ENCODE measurements around the gene AIG1. TPM values are rescaled to one million over a fixed set of nuclear protein-coding genes. Genes with fewer than 3 reads are reported as not detected.

Gene AIG1
- total RNA-seq, 2 donors from 2014 or later: 11.9 to 13.5 TPM

- intact Hi-C loops (cut with DNase I): no loop called here
- H3K27ac ChIP-seq: no peak overlapping the region
- no peak for DNase-seq
- no peaks in the 10 kb centered on the region for H3K27me3 ChIP-seq
- WGBS, 2 donors: 93 to 96% methylated on average over 6 of the region's 6 CpGs
- no peaks in the 10 kb centered on the region for H3K36me3 ChIP-seq (replicated peaks in 1 of 2; ENCODE audit: insufficient read depth in 1 of 2, low read depth in 2 of 2)
- no peak overlapping the region for H3K4me3 ChIP-seq
- H3K9me3 ChIP-seq: no peaks in the 10 kb centered on the region
- no peaks in the 10 kb centered on the region for H3K4me1 ChIP-seq
- TF ChIP-seq POLR2A (IDR thresholded peaks at IDR 0.05): no peak
- TF ChIP-seq, protein P1, sequence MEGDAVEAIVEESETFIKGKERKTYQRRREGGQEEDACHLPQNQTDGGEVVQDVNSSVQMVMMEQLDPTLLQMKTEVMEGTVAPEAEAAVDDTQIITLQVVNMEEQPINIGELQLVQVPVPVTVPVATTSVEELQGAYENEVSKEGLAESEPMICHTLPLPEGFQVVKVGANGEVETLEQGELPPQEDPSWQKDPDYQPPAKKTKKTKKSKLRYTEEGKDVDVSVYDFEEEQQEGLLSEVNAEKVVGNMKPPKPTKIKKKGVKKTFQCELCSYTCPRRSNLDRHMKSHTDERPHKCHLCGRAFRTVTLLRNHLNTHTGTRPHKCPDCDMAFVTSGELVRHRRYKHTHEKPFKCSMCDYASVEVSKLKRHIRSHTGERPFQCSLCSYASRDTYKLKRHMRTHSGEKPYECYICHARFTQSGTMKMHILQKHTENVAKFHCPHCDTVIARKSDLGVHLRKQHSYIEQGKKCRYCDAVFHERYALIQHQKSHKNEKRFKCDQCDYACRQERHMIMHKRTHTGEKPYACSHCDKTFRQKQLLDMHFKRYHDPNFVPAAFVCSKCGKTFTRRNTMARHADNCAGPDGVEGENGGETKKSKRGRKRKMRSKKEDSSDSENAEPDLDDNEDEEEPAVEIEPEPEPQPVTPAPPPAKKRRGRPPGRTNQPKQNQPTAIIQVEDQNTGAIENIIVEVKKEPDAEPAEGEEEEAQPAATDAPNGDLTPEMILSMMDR (IDR thresholded peaks at IDR 0.05): no peak
- ATAC-seq: no peak
These were observed 192.3 kb downstream of the AIG1 start for GRCh38 chr6:143252961-143253360.

DNA sequence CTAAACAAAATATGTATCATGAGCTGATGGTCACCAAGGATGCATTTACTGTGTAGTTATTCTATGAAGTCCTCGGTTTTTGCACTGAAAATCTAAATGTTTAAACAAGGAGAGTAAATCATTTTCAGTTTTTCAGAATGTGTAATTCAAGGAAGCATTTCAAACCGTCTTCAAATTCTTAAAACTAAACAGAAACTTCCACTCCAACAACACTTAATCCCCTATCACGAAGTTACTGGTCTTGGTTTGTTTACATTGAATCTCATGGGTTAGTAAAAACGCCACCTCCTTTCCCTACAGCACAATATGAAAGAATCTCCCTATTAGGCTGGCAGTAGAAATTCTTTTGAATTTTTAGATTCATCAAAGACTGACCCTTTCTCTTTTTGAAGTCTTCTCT, 192.9 kb downstream of the AIG1 start:
- intact Hi-C loops (cut with DNase I): no loop called here
- no peak overlapping the region for H3K27ac ChIP-seq
- WGBS, 2 donors: 81 to 82% methylated on average over 4 of the region's 4 CpGs

GRCh38 chr6:143258945-143259344, 198.3 kb downstream of the AIG1 start:
- Histone ChIP-seq H3K4me3 (no peak overlapping the region), H3K4me1 (no peaks in the 10 kb centered on the region), H3K9me3 (no peaks in the 10 kb centered on the region), H3K27ac (no peak overlapping the region), H3K27me3 (no peaks in the 10 kb centered on the region), H3K36me3 (replicated peaks in 1 of 2; ENCODE audit: insufficient read depth in 1 of 2, low read depth in 2 of 2) (no peaks in the 10 kb centered on the region)
- intact Hi-C loops (cut with DNase I): no loop called here
- ATAC-seq: no peak
- DNase-seq: no peak
- TF ChIP-seq, protein P1 (IDR thresholded peaks at IDR 0.05): no peak
- no peak for TF ChIP-seq POLR2A (IDR thresholded peaks at IDR 0.05)

More for the DNA sequence above, 192.9 kb downstream of the AIG1 start:
- Histone ChIP-seq H3K36me3 (replicated peaks in 1 of 2; ENCODE audit: insufficient read depth in 1 of 2, low read depth in 2 of 2) (no peaks in the 10 kb centered on the region), H3K4me1 (no peaks in the 10 kb centered on the region), H3K4me3 (no peak overlapping the region), H3K27me3 (no peaks in the 10 kb centered on the region), H3K9me3 (no peaks in the 10 kb centered on the region)
- DNase-seq (no peak), ATAC-seq (no peak)
- TF ChIP-seq POLR2A (IDR thresholded peaks at IDR 0.05): no peak
- TF ChIP-seq, protein P1 (IDR thresholded peaks at IDR 0.05): no peak

GRCh38 chr6:143260857-143261256, 200.2 kb downstream of the AIG1 start:
- intact Hi-C loops (cut with DNase I): no loop called here
- no peak overlapping the region for H3K27ac ChIP-seq
- H3K4me3 ChIP-seq: no peak overlapping the region
- ATAC-seq (no peak), DNase-seq (no peak)
- H3K27me3 ChIP-seq: no peaks in the 10 kb centered on the region
- TF ChIP-seq, protein P1 (IDR thresholded peaks at IDR 0.05): no peak
- no peak for TF ChIP-seq POLR2A (IDR thresholded peaks at IDR 0.05)
- no peaks in the 10 kb centered on the region for H3K9me3 ChIP-seq
- no peaks in the 10 kb centered on the region for H3K36me3 ChIP-seq (replicated peaks in 1 of 2; ENCODE audit: insufficient read depth in 1 of 2, low read depth in 2 of 2)
- WGBS, 2 donors: 96 to 99% methylated on average over 7 of the region's 7 CpGs
- H3K4me1 ChIP-seq: no peaks in the 10 kb centered on the region

DNA sequence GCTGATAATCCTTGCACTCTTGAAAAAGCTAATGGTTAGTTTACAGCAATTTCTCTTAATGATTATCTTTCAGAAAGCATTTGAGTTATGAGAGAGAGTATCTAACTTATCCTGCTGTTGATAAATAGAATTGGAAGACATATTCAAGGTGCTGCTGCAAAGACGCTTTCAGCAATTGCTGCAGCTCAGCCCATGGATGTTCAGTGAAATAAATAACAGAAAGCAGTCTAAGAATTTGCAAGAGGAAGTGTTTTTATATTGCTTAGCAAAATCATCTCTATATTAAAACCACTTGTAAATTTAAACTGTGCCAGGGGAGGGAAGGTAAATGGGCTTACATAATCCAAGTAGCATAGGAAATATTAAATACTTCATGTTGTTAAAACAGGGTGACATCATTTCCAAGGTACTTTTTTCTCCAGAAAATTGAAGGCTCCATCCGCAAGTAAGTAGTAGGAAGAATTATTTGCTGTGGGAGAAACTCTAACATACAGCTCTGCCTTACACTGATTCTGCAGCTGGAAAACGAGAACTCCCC, 201.3 kb downstream of the AIG1 start:
- ATAC-seq: no peak
- 87 to 91% methylated on average over 3 of the region's 3 CpGs for WGBS, 2 donors

More for the DNA sequence above, 201.3 kb downstream of the AIG1 start:
- Histone ChIP-seq H3K9me3 (no peaks in the 10 kb centered on the region), H3K27ac (no peak overlapping the region), H3K27me3 (no peaks in the 10 kb centered on the region), H3K4me3 (no peak overlapping the region), H3K36me3 (replicated peaks in 1 of 2; ENCODE audit: insufficient read depth in 1 of 2, low read depth in 2 of 2) (no peaks in the 10 kb centered on the region), H3K4me1 (no peaks in the 10 kb centered on the region)
- TF ChIP-seq, protein P1 (IDR thresholded peaks at IDR 0.05): no peak
- no peak for TF ChIP-seq POLR2A (IDR thresholded peaks at IDR 0.05)
- intact Hi-C loops (cut with DNase I): no loop called here
- DNase-seq: no peak

Measured in body of pancreas (tissue), 4 donors.